Fibroblast of the aortic adventitia (primary cell): ENCODE data around the gene BCL10. TPM values are rescaled to one million over a fixed set of nuclear protein-coding genes. Genes with fewer than 3 reads are reported as not detected.

ENCODE experiments used
- DNase-seq: peaks from one replicate; pipeline ENCODE4 v3.0.0-alpha.2; 2010; ENCODE audit warnings: low read depth
- H3K4me3 ChIP-seq: 2 replicates; pipeline ENCODE4 v1.5.1; 2011; ENCODE audit warnings: low read depth, mild to moderate bottlenecking, control low read depth, low read length, moderate library complexity
- total RNA-seq: library from RNA; depleted of rRNA; stranded (reverse); fragments of >200 nt; gene quantifications from 2 replicates; pipeline ENCODE4 v1.2.3, GENCODE V29; 2012; ENCODE audit warnings: low replicate concordance
- TF ChIP-seq, protein P1 (sequence below): IDR thresholded peaks from 2 replicates; pipeline ENCODE4 v1.5.1; 2011; ENCODE audit warnings: mild to moderate bottlenecking, low read length, control low read depth, inconsistent platforms; ENCODE audit not compliant: insufficient read depth

BCL10 gene
- total RNA-seq, 1 donor, result 44.7 TPM

DNA sequence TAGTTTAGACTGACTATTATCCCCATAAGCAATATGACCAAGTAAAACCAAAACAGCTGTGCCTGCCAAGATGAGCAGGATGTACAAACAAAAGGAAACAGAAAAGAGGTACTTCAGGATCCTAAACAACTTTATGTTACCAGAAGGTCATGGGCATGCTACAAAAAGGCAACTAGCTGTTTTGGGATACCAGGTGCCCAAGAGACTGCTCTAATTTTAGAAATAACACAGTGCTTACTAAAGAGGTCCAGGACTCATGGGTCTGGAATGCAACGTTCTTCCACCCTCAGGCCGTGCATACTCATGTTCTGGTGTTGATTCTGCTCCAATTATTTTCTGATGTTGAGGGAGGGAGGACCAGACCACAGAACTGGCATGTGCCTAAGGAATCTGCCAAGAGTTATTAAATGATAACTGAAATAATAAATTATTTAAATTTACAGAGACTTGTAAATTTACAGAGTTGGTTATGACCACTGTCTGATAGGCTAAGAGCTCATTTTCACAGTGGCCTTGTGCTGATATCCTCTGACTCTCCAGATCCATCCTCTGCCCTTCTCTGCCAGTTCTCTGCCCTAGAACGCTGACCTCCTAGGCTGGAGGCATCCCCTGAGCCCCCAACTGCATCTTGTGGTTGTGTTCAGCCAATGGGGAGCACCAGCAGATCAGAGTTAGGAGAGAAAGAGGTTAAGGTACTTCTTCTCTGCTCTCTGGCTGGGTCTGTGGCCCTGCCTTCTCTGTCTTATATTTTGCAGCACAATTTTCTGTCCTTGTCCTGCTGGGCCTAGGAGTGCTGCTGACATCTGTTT is 37.7 kb upstream of the BCL10 start:
- DNase-seq, result peak; percentile 97
- TF ChIP-seq, protein P1, sequence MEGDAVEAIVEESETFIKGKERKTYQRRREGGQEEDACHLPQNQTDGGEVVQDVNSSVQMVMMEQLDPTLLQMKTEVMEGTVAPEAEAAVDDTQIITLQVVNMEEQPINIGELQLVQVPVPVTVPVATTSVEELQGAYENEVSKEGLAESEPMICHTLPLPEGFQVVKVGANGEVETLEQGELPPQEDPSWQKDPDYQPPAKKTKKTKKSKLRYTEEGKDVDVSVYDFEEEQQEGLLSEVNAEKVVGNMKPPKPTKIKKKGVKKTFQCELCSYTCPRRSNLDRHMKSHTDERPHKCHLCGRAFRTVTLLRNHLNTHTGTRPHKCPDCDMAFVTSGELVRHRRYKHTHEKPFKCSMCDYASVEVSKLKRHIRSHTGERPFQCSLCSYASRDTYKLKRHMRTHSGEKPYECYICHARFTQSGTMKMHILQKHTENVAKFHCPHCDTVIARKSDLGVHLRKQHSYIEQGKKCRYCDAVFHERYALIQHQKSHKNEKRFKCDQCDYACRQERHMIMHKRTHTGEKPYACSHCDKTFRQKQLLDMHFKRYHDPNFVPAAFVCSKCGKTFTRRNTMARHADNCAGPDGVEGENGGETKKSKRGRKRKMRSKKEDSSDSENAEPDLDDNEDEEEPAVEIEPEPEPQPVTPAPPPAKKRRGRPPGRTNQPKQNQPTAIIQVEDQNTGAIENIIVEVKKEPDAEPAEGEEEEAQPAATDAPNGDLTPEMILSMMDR, result no peak
- no peak overlapping the region for H3K4me3 ChIP-seq

DNA sequence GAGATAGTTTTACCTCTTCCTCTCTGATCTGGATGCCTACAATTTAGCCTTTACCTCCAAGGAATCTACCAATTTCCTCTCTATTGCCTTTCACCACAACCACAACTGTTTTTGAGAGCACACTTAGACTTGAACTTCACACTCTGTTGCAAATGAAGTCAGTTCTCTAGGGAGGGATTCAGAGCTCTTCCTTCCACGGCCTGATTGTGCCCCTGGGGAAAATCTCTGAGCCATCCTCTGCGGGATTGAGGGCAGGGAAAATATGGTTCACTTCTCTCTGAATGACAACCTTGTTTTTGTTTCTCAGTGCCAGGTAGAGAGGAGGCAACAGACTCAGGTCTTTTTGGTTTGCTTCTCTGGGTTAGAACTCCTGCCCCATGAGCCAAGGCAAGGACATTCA is 35.4 kb upstream of the BCL10 start:
- no peak overlapping the region for H3K4me3 ChIP-seq

DNA sequence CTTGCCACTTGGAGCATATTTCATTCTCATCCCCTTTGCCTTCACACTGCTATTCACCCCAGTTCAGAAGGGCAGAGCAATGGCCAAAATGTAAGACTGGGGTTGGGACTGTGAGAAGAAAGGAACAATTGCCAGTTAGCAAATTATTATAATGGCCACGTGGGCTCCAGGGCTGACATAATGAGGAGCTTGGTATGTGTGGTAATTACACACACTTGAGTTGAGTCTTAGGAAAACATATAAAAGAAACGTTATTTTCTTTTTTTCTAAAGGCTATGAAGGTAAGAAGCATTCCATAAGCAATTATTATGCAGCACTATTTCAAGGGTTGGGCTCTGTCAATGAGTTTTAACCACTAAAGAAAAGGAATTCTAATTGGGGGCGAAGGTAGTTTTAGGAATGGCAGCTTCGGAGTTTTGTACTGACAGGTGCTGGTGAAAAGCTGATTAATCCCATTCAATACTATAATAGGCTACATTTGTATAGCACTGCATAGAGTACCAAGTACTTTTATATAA is 32.5 kb upstream of the BCL10 start:
- DNase-seq, result no peak
- H3K4me3 ChIP-seq, result no peak overlapping the region
- TF ChIP-seq, protein P1, result no peak

More for the DNA sequence above, 35.4 kb upstream of the BCL10 start:
- TF ChIP-seq, protein P1, result no peak
- DNase-seq, result no peak

DNA sequence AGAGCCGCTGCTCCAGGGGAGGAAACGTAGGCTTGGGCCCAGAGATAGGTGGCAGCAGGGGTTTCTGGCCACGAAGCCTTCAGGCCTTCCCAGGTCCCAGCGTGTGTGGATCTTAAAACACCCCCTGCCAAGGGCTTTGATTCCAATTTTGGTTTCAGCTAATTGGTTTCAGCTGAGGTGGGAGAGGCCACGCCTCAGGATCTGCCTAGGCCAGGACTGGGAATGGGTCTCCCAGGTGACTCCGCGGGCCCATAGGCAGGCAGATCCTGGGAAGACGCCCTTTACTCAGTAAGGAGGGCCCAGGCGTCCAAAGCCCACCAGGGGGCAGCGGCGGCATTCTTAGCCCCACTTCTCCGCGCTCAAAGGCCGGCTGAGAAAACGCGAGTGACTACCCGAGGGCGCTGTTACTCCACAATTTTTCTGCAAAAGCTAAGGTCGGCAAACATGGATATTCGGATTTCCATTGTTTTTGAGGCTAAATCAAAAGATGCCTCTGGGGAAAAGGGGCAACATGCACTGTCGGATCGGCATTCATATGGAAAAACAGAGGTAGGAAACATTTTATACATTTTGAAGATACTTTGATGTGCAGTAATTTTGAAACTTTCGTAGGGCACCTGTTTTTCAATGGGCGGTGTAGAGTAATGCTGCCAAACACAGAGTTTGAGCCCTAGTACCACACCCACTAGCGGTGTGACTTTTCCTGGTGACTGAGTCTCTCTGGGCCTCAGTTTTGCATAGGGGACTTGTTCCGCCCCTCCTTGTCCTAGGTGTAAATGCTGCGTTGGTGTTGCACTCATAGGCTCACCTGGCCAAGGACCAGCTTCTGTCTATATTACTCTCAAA is 31.8 kb upstream of the BCL10 start:
- no peak overlapping the region for H3K4me3 ChIP-seq
- DNase-seq, result peak; percentile 92
- TF ChIP-seq, protein P1, result peak; percentile 99

DNA sequence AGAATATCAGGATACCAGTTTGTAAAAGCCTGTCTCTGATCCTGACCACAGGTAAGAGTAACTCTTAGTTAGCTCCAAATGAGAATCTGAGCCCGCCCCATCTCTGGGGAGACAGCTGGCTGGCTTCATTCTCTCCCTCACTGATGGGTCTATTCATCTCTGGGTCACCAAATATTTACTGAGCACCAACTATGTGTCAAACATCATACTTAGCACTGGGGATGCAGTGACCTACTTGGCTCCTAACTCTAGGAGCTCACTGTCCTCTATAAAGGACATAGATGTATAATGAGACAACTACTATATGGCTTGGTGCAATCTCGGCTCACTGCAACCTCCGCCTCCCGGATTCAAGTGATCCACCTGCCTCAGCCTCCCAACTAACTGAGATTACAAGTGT is 29.8 kb upstream of the BCL10 start:
- H3K4me3 ChIP-seq, result no peak overlapping the region
- DNase-seq, result no peak
- TF ChIP-seq, protein P1, result no peak

DNA sequence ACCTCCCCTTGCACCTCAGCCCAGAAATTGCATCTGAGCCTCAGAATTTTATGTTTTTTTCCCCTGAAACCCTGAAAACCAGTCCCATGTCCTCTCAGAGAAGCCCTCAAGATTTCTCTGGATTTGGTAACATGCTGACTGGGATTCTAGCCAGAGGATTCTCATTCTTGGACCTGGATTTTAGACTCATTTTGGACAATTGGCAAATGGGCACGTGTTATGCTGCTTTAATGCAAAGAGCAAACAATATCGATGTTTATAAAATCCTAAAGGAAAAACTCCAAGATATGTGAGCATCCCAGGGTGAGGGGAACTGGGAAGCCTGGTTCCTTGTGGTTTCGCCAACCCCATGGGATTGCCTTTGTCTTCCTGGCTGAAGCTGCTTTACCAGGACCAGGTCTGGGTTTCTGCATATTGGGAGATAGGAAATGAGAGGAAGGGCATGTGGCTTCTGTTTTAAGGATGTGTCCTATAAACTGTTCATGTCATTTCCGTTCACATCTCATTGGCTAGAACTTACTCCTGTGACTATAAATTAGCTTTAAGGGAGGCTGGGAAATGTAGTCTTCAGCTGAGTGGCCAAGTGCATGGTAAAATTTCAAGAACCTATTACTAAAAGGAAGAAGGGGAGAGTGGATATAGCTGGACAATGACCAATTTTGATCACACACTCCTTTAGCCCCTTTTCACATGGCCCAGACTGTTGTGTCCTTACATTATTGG is 27.2 kb upstream of the BCL10 start:
- TF ChIP-seq, protein P1, result no peak
- no peak overlapping the region for H3K4me3 ChIP-seq
- DNase-seq, result no peak
